Pancreas (tissue), 10 donors: ENCODE results near the gene OBP2B. TPM values are rescaled to one million over a fixed set of nuclear protein-coding genes. Genes with fewer than 3 reads are reported as not detected.
"Not testable (repeated sequence)": the region's sequence is repeated elsewhere in the genome, so short reads cannot be mapped to it uniquely, and the experiment has no call there.

Experiments used
- ATAC-seq, 4 donors: fragments of 200-7000 bp; cut with Tn5 transposase; one replicate each; pipeline versions ENCODE4 v1.8.0 to v1.9.1; 2020; ENCODE audit warnings: mild to moderate bottlenecking in 4 of 4, moderate library complexity in 4 of 4
- DNase-seq, 6 donors: peaks; one replicate each; pipeline ENCODE4 v3.0.0-alpha.2; 2020
- FAIRE-seq: peaks from 2 replicates; lab custom pipeline; 2012; peaks lifted over from hg19 to GRCh38; lab: Jason Lieb, UNC
- H3K27ac ChIP-seq, 4 donors: fragments of 200-600 bp; sonication (generic); 1 replicate in 3 of 4; 2 replicates in 1 of 4; pipeline versions ENCODE4 v1.5.0 to v1.8.0; 2020
- H3K27me3 ChIP-seq, 4 donors: fragments of 200-600 bp; one replicate each; pipeline ENCODE4 v1.8.0; 2021
- H3K36me3 ChIP-seq, 3 donors: fragments of 200-600 bp; sonication (generic) in 1 of 3; one replicate each; pipeline versions ENCODE4 v1.5.0 to v1.8.0; 2020 to 2021
- H3K4me1 ChIP-seq, 3 donors: fragments of 200-600 bp; one replicate each; pipeline ENCODE4 v1.8.0; 2021
- H3K4me3 ChIP-seq, 4 donors: fragments of 200-600 bp; sonication (generic) in 2 of 4; one replicate each; pipeline versions ENCODE4 v1.5.0 to v1.8.0; 2020 to 2021
- H3K9me3 ChIP-seq, 4 donors: fragments of 200-600 bp; one replicate each; pipeline ENCODE4 v1.8.0; 2021
- CTCF ChIP-seq, 4 donors: fragments of 200-600 bp; sonication (generic) in 3 of 4; IDR thresholded peaks; one replicate each; pipeline versions ENCODE4 v1.5.0 to v1.8.0; 2021; ENCODE audit warnings: antibody characterized with exemption in 4 of 4
- WGBS, 2 donors: extraction: QIAGEN DNeasy Blood & Tissue Kit; methylation state at CpG; one replicate each; pipeline ENCODE4 v1.1.7; 2013; 5-methylcytosine and 5-hydroxymethylcytosine counted together
- intact Hi-C, 3 donors: fragments of 100-400 bp; cut with DNase I; formaldehyde crosslinking; loops; one replicate each; pipeline versions ENCODE4 v1.11.1 to v1.14.2; 2022
- polyA plus RNA-seq, 2 donors: library from polyadenylated mRNA; stranded (reverse); fragments of 200-250 nt; gene quantifications; one replicate each; pipeline ENCODE4 v1.2.3, GENCODE V29; 2013
- total RNA-seq, 6 donors: library from RNA; stranded (reverse); fragmentation: NEBNext Ultra II Directional in 4 of 6; extraction: Animal tissue kit (Norgen Biotek cat#: 25700) in 4 of 6; gene quantifications; one replicate each; pipeline versions ENCODE4 v1.2.1 to v1.2.4, GENCODE V29; 2021 to 2023
- donor health status: healthy with polysubstance abuse.
- donor health status: DM: no; HTN: no; CAD: no; lungs with moderate emphysema.
- donor health status: DM: no; HTN: no; CAD: no.
- donor health status: control.
- donor health status: control.
- donor health status: Bipolar disorder and iron deficiency.
- donor health status: DM: yes; HTN: yes; CAD: no.
- donor health status: DM: no; HTN: no; CAD: no.
- donor health status: DM: no; HTN: no; CAD: no.
- donor health status: DM: yes; HTN: yes; CAD: no.

OBP2B gene
- total and polyA plus RNA-seq, 8 donors, result not detected

- Histone ChIP-seq H3K27me3 (no peaks in the 10 kb centered on the region), H3K9me3 (no peaks in the 10 kb centered on the region), H3K36me3 (no peaks in the 10 kb centered on the region), H3K4me3 (no peak overlapping the region), H3K4me1 (no peaks in the 10 kb centered on the region), H3K27ac (no peak overlapping the region)
- FAIRE-seq (no peak), ATAC-seq (no peak), DNase-seq (no peak)
- intact Hi-C loops, result loop anchor here in 1 of 3 donors (10.0 kb wide), 2 partner anchors 154 to 304 kb away; partner anchors contain the start of gene SURF6
- 67 to 74% methylated on average over 5 of the region's 5 CpGs for WGBS, 2 donors
- no peak for TF ChIP-seq CTCF (IDR thresholded peaks at IDR 0.05)
These were observed 28.1 kb downstream of the OBP2B start for GRCh38 chr9:133180953-133181352.

- DNase-seq, result no peak
- no peak for FAIRE-seq
- ATAC-seq, result no peak
- H3K36me3 ChIP-seq, result no peaks in the 10 kb centered on the region
- no peaks in the 10 kb centered on the region for H3K4me1 ChIP-seq
- H3K4me3 ChIP-seq, result no peak overlapping the region
- H3K27me3 ChIP-seq, result no peaks in the 10 kb centered on the region
- H3K9me3 ChIP-seq, result no peaks in the 10 kb centered on the region
- no peak overlapping the region for H3K27ac ChIP-seq
- 67 to 76% methylated on average over 7 of the region's 7 CpGs for WGBS, 2 donors
- no peak for TF ChIP-seq CTCF (IDR thresholded peaks at IDR 0.05)
- intact Hi-C loops, result no loop called here
These were observed 36.0 kb downstream of the OBP2B start for GRCh38 chr9:133173056-133173455.

GRCh38 chr9:133171161-133171961, 37.7 kb downstream of the OBP2B start:
- Histone ChIP-seq H3K9me3 (no peaks in the 10 kb centered on the region), H3K27ac (no peak overlapping the region), H3K4me3 (no peak overlapping the region), H3K4me1 (no peaks in the 10 kb centered on the region), H3K27me3 (no peaks in the 10 kb centered on the region), H3K36me3 (no peaks in the 10 kb centered on the region)
- FAIRE-seq (no peak), DNase-seq (no peak), ATAC-seq (no peak)
- 67 to 68% methylated on average over 29 of the region's 29 CpGs for WGBS, 2 donors
- no peak for TF ChIP-seq CTCF (IDR thresholded peaks at IDR 0.05)
- intact Hi-C loops, result no loop called here

- Histone ChIP-seq H3K9me3 (no peaks in the 10 kb centered on the region), H3K4me3 (no peak overlapping the region), H3K4me1 (no peaks in the 10 kb centered on the region), H3K27ac (no peak overlapping the region), H3K36me3 (no peaks in the 10 kb centered on the region), H3K27me3 (no peaks in the 10 kb centered on the region)
- intact Hi-C loops, result no loop called here
- ATAC-seq, result no peak
- DNase-seq, result no peak
- 86 to 89% methylated on average over 11 of the region's 11 CpGs for WGBS, 2 donors
- no peak for TF ChIP-seq CTCF (IDR thresholded peaks at IDR 0.05)
- FAIRE-seq, result no peak
These were observed 38.3 kb downstream of the OBP2B start for GRCh38 chr9:133170716-133171115.

- WGBS, 2 donors, result 76 to 91% methylated on average over 12 of the region's 12 CpGs
- H3K27me3 ChIP-seq, intact Hi-C loops: not testable (repeated sequence)
These were observed 39.4 kb downstream of the OBP2B start for GRCh38 chr9:133169687-133170086.

More at GRCh38 chr9:133169687-133170086, 39.4 kb downstream of the OBP2B start:
- DNase-seq, H3K9me3 ChIP-seq, FAIRE-seq, H3K4me3 ChIP-seq, ATAC-seq, H3K36me3 ChIP-seq, H3K4me1 ChIP-seq, H3K27ac ChIP-seq: not testable (repeated sequence)
